ENCODE measurements around the gene PEAR1. TPM values are rescaled to one million over a fixed set of nuclear protein-coding genes. Genes with fewer than 3 reads are reported as not detected.

Gene PEAR1
- polyA plus RNA-seq, 1 of the 3 experiments (the other 2 are of a cell fraction) = 1.2 TPM

DNA sequence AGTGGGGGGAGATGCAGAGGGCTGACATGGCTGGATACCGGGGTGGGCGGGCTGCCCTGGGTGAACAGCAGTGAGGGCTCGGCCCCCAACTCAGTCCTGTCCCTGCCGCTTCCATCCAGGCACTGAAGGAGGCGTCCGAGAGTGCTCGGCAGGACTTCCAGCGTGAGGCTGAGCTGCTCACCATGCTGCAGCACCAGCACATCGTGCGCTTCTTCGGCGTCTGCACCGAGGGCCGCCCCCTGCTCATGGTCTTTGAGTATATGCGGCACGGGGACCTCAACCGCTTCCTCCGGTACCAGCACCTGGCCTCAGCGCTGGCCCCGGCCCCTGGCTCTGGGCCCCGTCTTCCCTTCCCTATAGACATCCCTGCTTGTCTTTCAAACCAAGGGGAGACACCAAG lies 17.2 kb upstream of the PEAR1 start (continued):
- TF ChIP-seq MXI1 (IDR thresholded peaks at IDR 0.05; ENCODE audit: low read depth, low read length) (no peak), EZH2phosphoT487 (IDR thresholded peaks at IDR 0.05; ENCODE audit: borderline replicate concordance, low read depth) (no peak), POLR2AphosphoS5 (IDR thresholded peaks at IDR 0.05; ENCODE audit: low read depth, low read length) (no peak), RCOR1 (IDR thresholded peaks at IDR 0.05; ENCODE audit: low read length) (no peak), YY1 (IDR thresholded peaks at IDR 0.05; ENCODE audit: low read depth) (no peak), FOSL2 (IDR thresholded peaks at IDR 0.05; ENCODE audit: borderline replicate concordance, low read depth) (no peak), FOXM1 (IDR thresholded peaks at IDR 0.05; ENCODE audit: low read depth) (no peak), FOXJ3 (CRISPR knock-in tag; IDR thresholded peaks at IDR 0.05) (no peak), SMC3 (IDR thresholded peaks at IDR 0.05; ENCODE audit: low read depth, low read length) (no peak), MEF2A (IDR thresholded peaks at IDR 0.05; ENCODE audit: borderline replicate concordance, low read depth) (no peak)
- TF ChIP-seq, protein P1, sequence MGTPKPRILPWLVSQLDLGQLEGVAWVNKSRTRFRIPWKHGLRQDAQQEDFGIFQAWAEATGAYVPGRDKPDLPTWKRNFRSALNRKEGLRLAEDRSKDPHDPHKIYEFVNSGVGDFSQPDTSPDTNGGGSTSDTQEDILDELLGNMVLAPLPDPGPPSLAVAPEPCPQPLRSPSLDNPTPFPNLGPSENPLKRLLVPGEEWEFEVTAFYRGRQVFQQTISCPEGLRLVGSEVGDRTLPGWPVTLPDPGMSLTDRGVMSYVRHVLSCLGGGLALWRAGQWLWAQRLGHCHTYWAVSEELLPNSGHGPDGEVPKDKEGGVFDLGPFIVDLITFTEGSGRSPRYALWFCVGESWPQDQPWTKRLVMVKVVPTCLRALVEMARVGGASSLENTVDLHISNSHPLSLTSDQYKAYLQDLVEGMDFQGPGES (IDR thresholded peaks at IDR 0.05; ENCODE audit: low read depth, low read length) = no peak

DNA sequence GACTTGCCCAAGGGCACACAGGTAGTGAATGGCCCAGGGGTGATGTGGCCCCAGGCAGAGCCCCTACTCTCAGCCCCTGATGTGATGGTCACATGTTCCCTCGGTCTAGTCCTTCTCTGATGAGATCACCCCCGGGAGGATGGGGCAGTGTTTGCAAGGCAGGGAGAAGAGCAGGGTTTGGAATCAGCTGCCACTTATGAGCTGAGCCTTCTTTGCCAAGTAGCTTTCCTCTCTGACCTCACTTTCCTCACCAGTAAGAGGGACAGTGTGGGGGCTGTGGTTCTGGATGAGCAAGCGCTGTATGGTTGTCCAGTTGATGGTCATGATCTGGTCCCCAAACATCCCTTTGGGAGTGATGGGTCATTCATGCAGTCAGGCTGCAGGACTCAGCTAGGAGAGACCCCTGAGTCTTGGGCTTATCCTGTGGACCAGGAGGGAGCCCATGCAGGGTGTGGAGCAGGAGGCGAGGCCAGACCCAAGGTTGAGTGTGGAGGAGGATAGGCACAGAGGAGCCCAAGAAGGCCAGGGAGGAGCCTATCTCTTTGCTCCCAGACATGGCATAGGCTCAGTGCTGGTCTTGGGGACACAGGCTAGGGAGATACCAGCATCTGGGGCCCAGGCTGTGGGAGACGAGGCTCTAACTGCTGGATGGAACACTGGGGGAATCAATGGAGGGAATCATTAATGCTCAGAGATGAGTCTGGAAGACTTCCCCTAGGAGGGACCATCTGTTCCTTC lies 15.9 kb upstream of the PEAR1 start:
- Histone ChIP-seq H3K9me3 (no peaks in the 10 kb centered on the region), H3K36me3 (replicated peaks in 1 of 2; ENCODE audit: control insufficient read depth in 1 of 2, insufficient read depth in 2 of 2, low read length in 1 of 2) (no peaks in the 10 kb centered on the region), H3K79me2 (ENCODE audit: insufficient read depth) (no peaks in the 10 kb centered on the region), H3K4me2 (no peak overlapping the region), H2AFZ (ENCODE audit: low read depth) (no peak overlapping the region), H3K9ac (no peak overlapping the region), H3F3A (replicated peaks; ENCODE audit: insufficient read depth) (no peaks in the 10 kb centered on the region), H3K27me3 (ENCODE audit: insufficient read depth) (no peaks in the 10 kb centered on the region; the same call in 1 of the 2 replicates), H3K4me1 (ENCODE audit: control insufficient read depth in 1 of 2, insufficient read depth in 2 of 2, low read depth in 1 of 2, low read length in 1 of 2) (peaks cover 0 to 11% of the 10 kb centered on the region in 2 experiments; a peak in 1 of 4 replicates), H3K27ac (ENCODE audit: low read depth in 2 of 2, low read length in 1 of 2) (no peak overlapping the region), H3K9me2 (no peaks in the 10 kb centered on the region), H3K4me3 (ENCODE audit: low read depth in 2 of 2, low read length in 1 of 2) (no peak overlapping the region), H4K20me1 (ENCODE audit: insufficient read depth) (no peaks in the 10 kb centered on the region)
- CTCF ChIA-PET = interaction anchor here (1.9 to 22.1 kb wide), 3 partner anchors 5 to 189 kb away, joined by 6 to 455 read pairs (median 455); partner anchors contain the start of genes INSRR, NTRK1 and PEAR1
- no peak for TF ChIP-seq MEF2A (IDR thresholded peaks at IDR 0.05; ENCODE audit: borderline replicate concordance, low read depth)
- TF ChIP-seq, protein P2, sequence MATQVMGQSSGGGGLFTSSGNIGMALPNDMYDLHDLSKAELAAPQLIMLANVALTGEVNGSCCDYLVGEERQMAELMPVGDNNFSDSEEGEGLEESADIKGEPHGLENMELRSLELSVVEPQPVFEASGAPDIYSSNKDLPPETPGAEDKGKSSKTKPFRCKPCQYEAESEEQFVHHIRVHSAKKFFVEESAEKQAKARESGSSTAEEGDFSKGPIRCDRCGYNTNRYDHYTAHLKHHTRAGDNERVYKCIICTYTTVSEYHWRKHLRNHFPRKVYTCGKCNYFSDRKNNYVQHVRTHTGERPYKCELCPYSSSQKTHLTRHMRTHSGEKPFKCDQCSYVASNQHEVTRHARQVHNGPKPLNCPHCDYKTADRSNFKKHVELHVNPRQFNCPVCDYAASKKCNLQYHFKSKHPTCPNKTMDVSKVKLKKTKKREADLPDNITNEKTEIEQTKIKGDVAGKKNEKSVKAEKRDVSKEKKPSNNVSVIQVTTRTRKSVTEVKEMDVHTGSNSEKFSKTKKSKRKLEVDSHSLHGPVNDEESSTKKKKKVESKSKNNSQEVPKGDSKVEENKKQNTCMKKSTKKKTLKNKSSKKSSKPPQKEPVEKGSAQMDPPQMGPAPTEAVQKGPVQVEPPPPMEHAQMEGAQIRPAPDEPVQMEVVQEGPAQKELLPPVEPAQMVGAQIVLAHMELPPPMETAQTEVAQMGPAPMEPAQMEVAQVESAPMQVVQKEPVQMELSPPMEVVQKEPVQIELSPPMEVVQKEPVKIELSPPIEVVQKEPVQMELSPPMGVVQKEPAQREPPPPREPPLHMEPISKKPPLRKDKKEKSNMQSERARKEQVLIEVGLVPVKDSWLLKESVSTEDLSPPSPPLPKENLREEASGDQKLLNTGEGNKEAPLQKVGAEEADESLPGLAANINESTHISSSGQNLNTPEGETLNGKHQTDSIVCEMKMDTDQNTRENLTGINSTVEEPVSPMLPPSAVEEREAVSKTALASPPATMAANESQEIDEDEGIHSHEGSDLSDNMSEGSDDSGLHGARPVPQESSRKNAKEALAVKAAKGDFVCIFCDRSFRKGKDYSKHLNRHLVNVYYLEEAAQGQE (IDR thresholded peaks at IDR 0.05; ENCODE audit: low read depth, low read length) = no peak
- 75% methylated on average over 5 of the region's 5 CpGs for WGBS (ENCODE audit: low lambda C conversion rate)
- no peak for DNase-seq
- POLR2A ChIA-PET = no interaction called here
